Transverse colon (tissue), 4 donors: ENCODE measurements around the gene COMMD8. TPM values are rescaled to one million over a fixed set of nuclear protein-coding genes. Genes with fewer than 3 reads are reported as not detected.

ENCODE experiments used
- DNase-seq: peaks from one replicate; pipeline ENCODE4 v3.0.0-alpha.2; 2019
- H3K27ac ChIP-seq, 4 donors: fragments of 200-600 bp; sonication (generic); 2 replicates each; pipeline ENCODE4 v1.5.1; 2016 to 2018; ENCODE audit warnings: inconsistent platforms in 4 of 4
- H3K27me3 ChIP-seq: fragments of 200-600 bp; sonication (generic); 2 replicates; pipeline ENCODE4 v1.5.1; 2017; ENCODE audit warnings: inconsistent platforms
- H3K36me3 ChIP-seq, 4 donors: fragments of 200-600 bp; sonication (generic); 2 replicates each; pipeline ENCODE4 v1.5.1; 2017 to 2019; ENCODE audit warnings: inconsistent platforms in 4 of 4
- H3K4me1 ChIP-seq, 4 donors: fragments of 200-600 bp; sonication (generic); 2 replicates each; pipeline ENCODE4 v1.5.1; 2017 to 2020; ENCODE audit warnings: inconsistent platforms in 4 of 4
- H3K4me3 ChIP-seq, 4 donors: fragments of 200-600 bp; sonication (generic); 1 replicate in 1 of 4; 2 replicates in 3 of 4; pipeline versions ENCODE4 v1.5.1 to v1.6.1; 2017 to 2019; ENCODE audit warnings: inconsistent platforms in 4 of 4
- H3K9me3 ChIP-seq, 2 donors: fragments of 200-600 bp; sonication (generic); 2 replicates each; pipeline ENCODE4 v1.5.1; 2017 to 2019; ENCODE audit warnings: inconsistent platforms in 2 of 2
- EP300 ChIP-seq: sonication (generic); formaldehyde crosslinking; IDR thresholded peaks from one replicate; pipeline ENCODE4 v1.6.1; 2017; ENCODE audit warnings: antibody characterized with exemption, low read depth
- POLR2A ChIP-seq: fragments of 450-650 bp; IDR thresholded peaks from one replicate; pipeline ENCODE4 v1.6.1; 2016; ENCODE audit warnings: antibody characterized with exemption, mild to moderate bottlenecking, moderate library complexity
- POLR2AphosphoS5 ChIP-seq, 3 donors: sonication (generic); formaldehyde crosslinking; IDR thresholded peaks; one replicate each; pipeline ENCODE4 v1.6.1; 2016; ENCODE audit warnings: antibody characterized with exemption in 3 of 3
- WGBS, 2 donors: methylation state at CpG; one replicate each; pipeline ENCODE4 v1.1.5; 2018; ENCODE audit warnings: low coverage in 1 of 2; 5-methylcytosine and 5-hydroxymethylcytosine counted together
- in situ Hi-C, 4 donors: fragments of 200-750 bp; cut with MboI; loops; one replicate each; pipeline versions ENCODE4 v1.15.0 to v1.15.1; 2017; ENCODE audit warnings: low sequenced_read_pairs in 3 of 4, low pct_ligation_motif_present in 1 of 4, low pct_unique_long_range_greater_than_20kb in 1 of 4
- intact Hi-C: fragments of 100-400 bp; cut with DNase I; formaldehyde crosslinking; loops from one replicate; pipeline ENCODE4 v1.15.1; 2023; ENCODE audit warnings: low total_unique reads
- total RNA-seq, 4 donors: library from RNA; depleted of rRNA; stranded (reverse); fragments of >200 nt; gene quantifications; one replicate each; pipeline ENCODE4 v1.1.0, GENCODE V29; 2016
- TF ChIP-seq, protein P1 (sequence below), 5 experiments: fragments of 200-600 bp in 3 of 5; fragments of 450-650 bp in 2 of 5; sonication (generic) in 3 of 5; IDR thresholded peaks; 1 replicate in 2 of 5; 2 replicates in 3 of 5; pipeline ENCODE4 v1.5.1; 2016 to 2017; ENCODE audit warnings: antibody characterized with exemption in 5 of 5, inconsistent platforms in 3 of 5, mild to moderate bottlenecking in 2 of 5, moderate library complexity in 1 of 5

Gene COMMD8
- total RNA-seq, 4 donors from 2014 or later: 0.80 to 20.2 (median 8.2) TPM

DNA sequence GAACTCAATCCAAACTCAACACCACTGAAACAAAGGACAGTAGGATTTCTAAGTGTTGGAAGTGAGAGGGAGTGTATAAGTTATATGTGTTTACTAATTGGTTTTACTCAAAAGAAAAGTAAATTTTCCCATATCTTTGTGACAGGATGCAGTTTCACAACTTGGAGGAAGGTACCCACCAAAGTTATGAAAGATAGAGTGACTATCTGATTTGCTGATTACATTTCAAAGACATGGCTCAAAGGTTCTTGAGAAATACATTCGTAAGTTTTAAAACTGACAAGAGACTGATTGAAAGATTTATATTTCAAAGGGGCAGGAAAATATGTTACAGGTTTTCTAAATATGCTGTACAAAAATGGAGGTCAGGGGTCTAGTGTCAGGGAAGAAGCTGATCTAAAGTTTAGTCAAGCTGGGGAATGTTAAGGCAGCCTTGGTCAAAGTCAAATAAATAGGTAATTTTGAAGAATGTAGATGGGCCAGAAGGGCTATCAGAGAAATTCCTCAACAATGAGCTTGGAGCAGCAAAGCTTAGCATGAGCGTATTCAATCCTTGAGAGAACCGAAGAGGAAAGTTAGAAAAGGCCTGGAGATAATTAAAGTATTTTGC, 9.7 kb upstream of the COMMD8 start:
- intact Hi-C loops (no loop called here), in situ Hi-C loops (loop anchor here in 1 of 4 donors (25.0 kb wide), 1 partner anchor 439 kb away; the partner anchor contains the start of gene NFXL1)
- H3K9me3 ChIP-seq: no peaks in the 10 kb centered on the region
- H3K27me3 ChIP-seq: no peaks in the 10 kb centered on the region
- H3K27ac ChIP-seq: no peak overlapping the region
- DNase-seq: no peak
- H3K36me3 ChIP-seq: no peaks in the 10 kb centered on the region
- TF ChIP-seq, protein P1, sequence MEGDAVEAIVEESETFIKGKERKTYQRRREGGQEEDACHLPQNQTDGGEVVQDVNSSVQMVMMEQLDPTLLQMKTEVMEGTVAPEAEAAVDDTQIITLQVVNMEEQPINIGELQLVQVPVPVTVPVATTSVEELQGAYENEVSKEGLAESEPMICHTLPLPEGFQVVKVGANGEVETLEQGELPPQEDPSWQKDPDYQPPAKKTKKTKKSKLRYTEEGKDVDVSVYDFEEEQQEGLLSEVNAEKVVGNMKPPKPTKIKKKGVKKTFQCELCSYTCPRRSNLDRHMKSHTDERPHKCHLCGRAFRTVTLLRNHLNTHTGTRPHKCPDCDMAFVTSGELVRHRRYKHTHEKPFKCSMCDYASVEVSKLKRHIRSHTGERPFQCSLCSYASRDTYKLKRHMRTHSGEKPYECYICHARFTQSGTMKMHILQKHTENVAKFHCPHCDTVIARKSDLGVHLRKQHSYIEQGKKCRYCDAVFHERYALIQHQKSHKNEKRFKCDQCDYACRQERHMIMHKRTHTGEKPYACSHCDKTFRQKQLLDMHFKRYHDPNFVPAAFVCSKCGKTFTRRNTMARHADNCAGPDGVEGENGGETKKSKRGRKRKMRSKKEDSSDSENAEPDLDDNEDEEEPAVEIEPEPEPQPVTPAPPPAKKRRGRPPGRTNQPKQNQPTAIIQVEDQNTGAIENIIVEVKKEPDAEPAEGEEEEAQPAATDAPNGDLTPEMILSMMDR (IDR thresholded peaks at IDR 0.05): no peak
- TF ChIP-seq EP300 (no peak), POLR2AphosphoS5 (IDR thresholded peaks at IDR 0.05) (no peak), POLR2A (no peak)
- no peak overlapping the region for H3K4me3 ChIP-seq
- no peaks in the 10 kb centered on the region for H3K4me1 ChIP-seq
- 91 to 92% methylated on average over 3 of the region's 3 CpGs for WGBS, 2 donors

DNA sequence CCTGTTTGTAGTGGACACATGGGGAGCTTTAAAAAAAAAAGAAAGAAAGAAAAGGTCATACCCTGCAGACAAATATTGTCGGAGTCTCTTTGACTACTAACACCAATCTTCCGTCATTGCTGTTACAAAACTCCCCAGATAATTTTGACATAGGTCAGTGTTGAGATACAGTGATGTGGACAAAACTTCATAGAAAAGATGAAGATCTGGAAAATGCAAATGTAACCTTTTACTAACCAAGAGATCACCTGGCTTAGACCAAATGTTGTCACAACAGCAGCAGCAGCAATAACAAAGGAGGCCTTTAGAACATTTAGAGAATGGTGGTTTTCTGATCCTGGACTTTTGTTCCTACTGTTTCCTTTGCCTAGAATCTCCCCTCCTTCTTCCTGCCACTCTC, 8.1 kb upstream of the COMMD8 start:
- 76 to 94% methylated on average over 2 of the region's 2 CpGs for WGBS, 2 donors
- Histone ChIP-seq H3K4me3 (no peak overlapping the region), H3K9me3 (no peaks in the 10 kb centered on the region), H3K4me1 (no peaks in the 10 kb centered on the region), H3K27me3 (no peaks in the 10 kb centered on the region), H3K27ac (no peak overlapping the region), H3K36me3 (no peaks in the 10 kb centered on the region)
- in situ Hi-C loops (loop anchor here in 1 of 4 donors (25.0 kb wide), 1 partner anchor 441 kb away; the partner anchor contains the start of gene NFXL1), intact Hi-C loops (no loop called here)
- TF ChIP-seq, protein P1 (IDR thresholded peaks at IDR 0.05): no peak
- TF ChIP-seq POLR2A: no peak
- no peak for TF ChIP-seq EP300
- TF ChIP-seq POLR2AphosphoS5 (IDR thresholded peaks at IDR 0.05): no peak
- no peak for DNase-seq

DNA sequence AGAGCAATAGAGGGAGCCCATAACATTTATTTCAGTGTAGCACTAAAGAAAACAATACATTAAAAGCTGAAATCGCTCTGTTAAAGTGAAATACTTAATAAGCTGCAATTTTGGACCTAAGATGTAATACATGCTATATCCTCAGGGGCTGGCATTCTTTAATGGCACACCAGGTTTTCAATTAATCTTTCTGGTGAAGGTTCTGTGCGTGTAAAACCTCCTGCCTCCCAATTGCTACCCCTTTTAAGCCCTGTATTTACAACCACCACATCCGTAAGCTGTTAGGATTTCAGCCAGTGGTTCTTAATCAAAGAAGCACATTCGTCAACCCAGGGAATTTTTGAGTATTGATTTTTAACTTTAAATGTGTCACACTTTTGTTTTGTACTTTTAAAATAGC, 7.6 kb upstream of the COMMD8 start:
- Histone ChIP-seq H3K4me3 (no peak overlapping the region), H3K4me1 (no peaks in the 10 kb centered on the region), H3K9me3 (no peaks in the 10 kb centered on the region), H3K36me3 (no peaks in the 10 kb centered on the region), H3K27ac (no peak overlapping the region), H3K27me3 (no peaks in the 10 kb centered on the region)
- TF ChIP-seq POLR2A: no peak
- TF ChIP-seq, protein P1 (IDR thresholded peaks at IDR 0.05): no peak
- no peak for TF ChIP-seq POLR2AphosphoS5 (IDR thresholded peaks at IDR 0.05)
- no peak for TF ChIP-seq EP300
- intact Hi-C loops: no loop called here
- 44 to 73% methylated on average over 2 to 4 of the region's 4 CpGs for WGBS, 2 donors
- in situ Hi-C loops: loop anchor here in 1 of 4 donors (25.0 kb wide), 1 partner anchor 441 kb away; the partner anchor contains the start of gene NFXL1
- no peak for DNase-seq

DNA sequence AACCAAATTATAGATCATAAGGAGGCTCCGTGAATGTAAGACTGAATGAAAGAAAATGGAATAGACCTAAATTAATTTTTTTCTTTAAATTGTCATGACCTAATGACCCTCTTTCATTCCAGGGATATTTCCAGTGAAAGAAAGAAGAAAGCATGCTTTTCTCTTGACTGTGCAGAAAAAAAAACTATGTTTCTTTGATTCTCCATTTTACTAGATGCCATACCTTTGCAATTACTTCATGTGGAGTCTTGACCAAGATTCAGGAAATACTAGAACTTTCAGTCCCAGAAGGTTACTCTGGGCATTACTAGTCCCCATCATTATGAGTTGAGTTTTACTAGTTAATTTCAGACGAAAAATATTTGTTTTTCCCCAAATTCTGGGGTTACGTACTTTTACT, 6.4 kb upstream of the COMMD8 start:
- no peak overlapping the region for H3K4me3 ChIP-seq
- WGBS, 2 donors: 91 to 93% methylated on average over 3 of the region's 3 CpGs
- DNase-seq: no peak
- intact Hi-C loops: loop anchor here (10.0 kb wide), 1 partner anchor 95 kb away; no protein-coding TSS in a partner anchor
- TF ChIP-seq EP300: no peak
- no peak for TF ChIP-seq POLR2A
- no peak for TF ChIP-seq POLR2AphosphoS5 (IDR thresholded peaks at IDR 0.05)
- TF ChIP-seq, protein P1 (IDR thresholded peaks at IDR 0.05): no peak
- H3K36me3 ChIP-seq: no peaks in the 10 kb centered on the region
- no peaks in the 10 kb centered on the region for H3K4me1 ChIP-seq
- H3K9me3 ChIP-seq: no peaks in the 10 kb centered on the region
- H3K27ac ChIP-seq: no peak overlapping the region
- H3K27me3 ChIP-seq: no peaks in the 10 kb centered on the region
- in situ Hi-C loops: loop anchor here in 1 of 4 donors (25.0 kb wide), 1 partner anchor 442 kb away; the partner anchor contains the start of gene NFXL1
